ENCODE measurements around the gene TXNRD1. TPM values are rescaled to one million over a fixed set of nuclear protein-coding genes. Genes with fewer than 3 reads are reported as not detected.
A peak's percentile ranks its signal among the peaks of the same experiment; 100 is the strongest.
"Not testable (repeated sequence)": the region's sequence is repeated elsewhere in the genome, so short reads cannot be mapped to it uniquely, and the experiment has no call there.

Gene TXNRD1
- polyA plus RNA-seq, 4 donors = 29.3 to 64.2 (median 49.2) TPM

GRCh38 chr12:104294158-104294859 lies 78.7 kb downstream of the TXNRD1 start:
- not testable (repeated sequence) for FAIRE-seq; H3K9me3 ChIP-seq (ENCODE audit: control insufficient read depth in 2 of 2, insufficient read depth in 1 of 2, low read depth in 1 of 2, low read length in 1 of 2); H3K27me3 ChIP-seq (ENCODE audit: control insufficient read depth in 3 of 3, insufficient read depth in 3 of 3, low read length in 3 of 3); H3K4me1 ChIP-seq (ENCODE audit: control insufficient read depth in 3 of 3, insufficient read depth in 2 of 3, low read depth in 1 of 3, low read length in 2 of 3); H3K4me3 ChIP-seq (ENCODE audit: low read depth in 1 of 3, low read length in 3 of 3); H3K27ac ChIP-seq (ENCODE audit: low read depth in 1 of 3, low read length in 2 of 3)
- H3K36me3 ChIP-seq (ENCODE audit: control insufficient read depth in 3 of 3, insufficient read depth in 2 of 3, low read depth in 1 of 3, low read length in 3 of 3) = peaks cover 9 to 18% (median 16%) of the 10 kb centered on the region in 3 donors
- 76 to 93% (median 81%) methylated on average over 11 to 16 of the region's 17 CpGs for WGBS, 3 donors
- DNase-seq = peak; percentile 21 to 35

DNA sequence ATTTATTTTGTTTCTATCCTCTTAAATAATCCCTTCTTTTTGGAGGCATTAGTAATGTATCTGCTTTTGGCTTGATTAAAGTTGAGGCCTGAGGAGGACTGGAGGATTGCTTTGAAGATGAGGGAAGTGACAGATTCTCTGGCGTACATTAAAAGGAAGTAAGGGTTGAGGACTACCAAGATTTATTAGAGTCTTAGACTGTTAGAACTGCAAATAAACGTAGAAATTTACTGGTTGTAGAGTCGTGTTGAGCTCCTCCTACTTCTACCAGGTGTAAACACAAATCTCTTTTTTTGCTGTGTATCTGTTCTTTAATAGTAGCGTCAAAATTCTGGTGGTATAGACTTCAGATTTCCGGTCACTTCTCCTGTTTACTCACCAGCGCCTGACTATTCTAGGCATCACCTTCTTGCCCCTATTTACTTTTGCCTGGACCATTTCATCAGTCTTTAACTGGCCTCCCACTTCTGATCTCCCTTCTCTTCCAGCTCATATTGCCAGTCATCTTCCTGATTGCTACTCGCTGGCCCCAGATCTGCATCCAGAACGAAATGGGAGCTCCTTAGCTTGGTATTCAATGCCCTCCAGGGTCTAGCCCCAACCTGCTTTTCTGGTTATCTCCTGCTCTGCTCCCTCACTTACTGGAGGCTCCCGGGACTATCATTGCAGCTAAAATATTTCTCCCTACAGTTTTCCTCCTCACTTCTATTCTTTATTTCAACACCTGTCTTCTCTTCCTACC lies 79.5 kb downstream of the TXNRD1 start:
- H3K4me1 ChIP-seq (ENCODE audit: control insufficient read depth in 3 of 3, insufficient read depth in 2 of 3, low read depth in 1 of 3, low read length in 2 of 3) = peaks cover 0 to 4% (median 2%) of the 10 kb centered on the region in 3 donors
- no peaks in the 10 kb centered on the region for H3K27me3 ChIP-seq (ENCODE audit: control insufficient read depth in 3 of 3, insufficient read depth in 3 of 3, low read length in 3 of 3)
- DNase-seq (no peak), FAIRE-seq (no peak)
- 74 to 80% (median 78%) methylated on average over 9 of the region's 9 CpGs for WGBS, 3 donors
- H3K9me3 ChIP-seq (ENCODE audit: control insufficient read depth in 2 of 2, insufficient read depth in 1 of 2, low read depth in 1 of 2, low read length in 1 of 2) = no peaks in the 10 kb centered on the region
- no peak overlapping the region for H3K27ac ChIP-seq (ENCODE audit: low read depth in 1 of 3, low read length in 2 of 3)
- H3K4me3 ChIP-seq (ENCODE audit: low read depth in 1 of 3, low read length in 3 of 3) = no peak overlapping the region
- H3K36me3 ChIP-seq (ENCODE audit: control insufficient read depth in 3 of 3, insufficient read depth in 2 of 3, low read depth in 1 of 3, low read length in 3 of 3) = peaks cover 9 to 18% (median 16%) of the 10 kb centered on the region in 3 donors

- no peaks in the 10 kb centered on the region for H3K27me3 ChIP-seq (ENCODE audit: control insufficient read depth in 3 of 3, insufficient read depth in 3 of 3, low read length in 3 of 3)
- WGBS, 3 donors = 84 to 96% (median 87%) methylated on average over 1 of the region's 1 CpG
- no peak overlapping the region for H3K27ac ChIP-seq (ENCODE audit: low read depth in 1 of 3, low read length in 2 of 3)
- H3K4me1 ChIP-seq (ENCODE audit: control insufficient read depth in 3 of 3, insufficient read depth in 2 of 3, low read depth in 1 of 3, low read length in 2 of 3) = peaks cover 0 to 4% (median 0%) of the 10 kb centered on the region in 3 donors
- H3K36me3 ChIP-seq (ENCODE audit: control insufficient read depth in 3 of 3, insufficient read depth in 2 of 3, low read depth in 1 of 3, low read length in 3 of 3) = peaks cover 9 to 16% (median 16%) of the 10 kb centered on the region in 3 donors
- FAIRE-seq (no peak), DNase-seq (no peak)
- H3K9me3 ChIP-seq (ENCODE audit: control insufficient read depth in 2 of 2, insufficient read depth in 1 of 2, low read depth in 1 of 2, low read length in 1 of 2) = no peaks in the 10 kb centered on the region
- no peak overlapping the region for H3K4me3 ChIP-seq (ENCODE audit: low read depth in 1 of 3, low read length in 3 of 3)
Observed at GRCh38 chr12:104295954-104296353, 80.4 kb downstream of the TXNRD1 start.

- peaks cover 9 to 16% (median 13%) of the 10 kb centered on the region in 3 donors for H3K36me3 ChIP-seq (ENCODE audit: control insufficient read depth in 3 of 3, insufficient read depth in 2 of 3, low read depth in 1 of 3, low read length in 3 of 3)
- 30 to 76% (median 40%) methylated on average over 4 of the region's 4 CpGs for WGBS, 3 donors
Observed at GRCh38 chr12:104296718-104297117, 81.1 kb downstream of the TXNRD1 start.

GRCh38 chr12:104297477-104298113 lies 82.0 kb downstream of the TXNRD1 start:
- Histone ChIP-seq H3K27me3 (ENCODE audit: control insufficient read depth in 3 of 3, insufficient read depth in 3 of 3, low read length in 3 of 3) (no peaks in the 10 kb centered on the region), H3K36me3 (ENCODE audit: control insufficient read depth in 3 of 3, insufficient read depth in 2 of 3, low read depth in 1 of 3, low read length in 3 of 3) (peaks cover 9 to 14% (median 9%) of the 10 kb centered on the region in 3 donors), H3K4me3 (ENCODE audit: low read depth in 1 of 3, low read length in 3 of 3) (no peak overlapping the region), H3K9me3 (ENCODE audit: control insufficient read depth in 2 of 2, insufficient read depth in 1 of 2, low read depth in 1 of 2, low read length in 1 of 2) (no peaks in the 10 kb centered on the region), H3K27ac (ENCODE audit: low read depth in 1 of 3, low read length in 2 of 3) (peak overlapping the region in 1 of 3 donors; percentile 11), H3K4me1 (ENCODE audit: control insufficient read depth in 3 of 3, insufficient read depth in 2 of 3, low read depth in 1 of 3, low read length in 2 of 3) (peaks cover under 1 to 4% (median 1%) of the 10 kb centered on the region in 3 donors)
- DNase-seq (peak in 1 of 2 donors; percentile 27), FAIRE-seq (no peak)
- 80 to 89% (median 84%) methylated on average over 10 of the region's 10 CpGs for WGBS, 3 donors

More at GRCh38 chr12:104296718-104297117, 81.1 kb downstream of the TXNRD1 start:
- peaks cover 0 to 4% (median 0%) of the 10 kb centered on the region in 3 donors for H3K4me1 ChIP-seq (ENCODE audit: control insufficient read depth in 3 of 3, insufficient read depth in 2 of 3, low read depth in 1 of 3, low read length in 2 of 3)
- H3K27me3 ChIP-seq (ENCODE audit: control insufficient read depth in 3 of 3, insufficient read depth in 3 of 3, low read length in 3 of 3) = no peaks in the 10 kb centered on the region
- no peak overlapping the region for H3K4me3 ChIP-seq (ENCODE audit: low read depth in 1 of 3, low read length in 3 of 3)
- DNase-seq (peak in 1 of 2 donors; percentile 64), FAIRE-seq (no peak)
- H3K9me3 ChIP-seq (ENCODE audit: control insufficient read depth in 2 of 2, insufficient read depth in 1 of 2, low read depth in 1 of 2, low read length in 1 of 2) = no peaks in the 10 kb centered on the region
- H3K27ac ChIP-seq (ENCODE audit: low read depth in 1 of 3, low read length in 2 of 3) = no peak overlapping the region

DNA sequence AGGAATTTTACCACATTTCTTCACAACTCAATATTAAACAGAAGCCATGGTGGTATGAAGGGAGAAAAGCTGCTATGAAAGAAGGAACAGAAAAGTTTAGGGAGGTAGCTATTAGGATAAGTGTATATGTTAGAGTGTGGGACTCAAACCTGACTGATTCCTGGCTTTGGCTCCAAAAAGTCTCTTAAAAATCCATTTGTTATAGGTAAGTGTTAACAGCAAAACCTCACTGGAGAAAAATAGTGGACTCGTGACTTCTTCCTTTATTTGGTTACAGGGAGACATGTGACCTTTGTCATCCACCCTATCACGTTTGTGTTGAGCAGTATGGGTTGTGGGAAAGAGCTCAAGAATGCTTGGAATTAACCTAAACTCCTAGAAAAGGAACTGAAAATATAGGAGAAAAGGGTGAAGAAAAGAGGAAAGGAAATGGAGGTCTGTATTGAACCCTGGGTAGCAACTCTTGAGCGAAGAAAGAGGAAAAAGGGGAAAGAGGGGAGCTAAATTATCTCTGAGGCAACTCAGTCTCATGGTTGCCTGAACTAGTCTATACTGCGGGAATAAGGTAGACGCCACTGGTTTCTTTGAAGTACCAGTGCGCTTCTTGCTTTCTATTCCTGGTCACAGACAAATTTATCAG lies 84.4 kb downstream of the TXNRD1 start:
- peaks cover 2 to 8% (median 6%) of the 10 kb centered on the region in 3 donors for H3K36me3 ChIP-seq (ENCODE audit: control insufficient read depth in 3 of 3, insufficient read depth in 2 of 3, low read depth in 1 of 3, low read length in 3 of 3)
- 70 to 73% (median 73%) methylated on average over 6 of the region's 6 CpGs for WGBS, 3 donors

DNA sequence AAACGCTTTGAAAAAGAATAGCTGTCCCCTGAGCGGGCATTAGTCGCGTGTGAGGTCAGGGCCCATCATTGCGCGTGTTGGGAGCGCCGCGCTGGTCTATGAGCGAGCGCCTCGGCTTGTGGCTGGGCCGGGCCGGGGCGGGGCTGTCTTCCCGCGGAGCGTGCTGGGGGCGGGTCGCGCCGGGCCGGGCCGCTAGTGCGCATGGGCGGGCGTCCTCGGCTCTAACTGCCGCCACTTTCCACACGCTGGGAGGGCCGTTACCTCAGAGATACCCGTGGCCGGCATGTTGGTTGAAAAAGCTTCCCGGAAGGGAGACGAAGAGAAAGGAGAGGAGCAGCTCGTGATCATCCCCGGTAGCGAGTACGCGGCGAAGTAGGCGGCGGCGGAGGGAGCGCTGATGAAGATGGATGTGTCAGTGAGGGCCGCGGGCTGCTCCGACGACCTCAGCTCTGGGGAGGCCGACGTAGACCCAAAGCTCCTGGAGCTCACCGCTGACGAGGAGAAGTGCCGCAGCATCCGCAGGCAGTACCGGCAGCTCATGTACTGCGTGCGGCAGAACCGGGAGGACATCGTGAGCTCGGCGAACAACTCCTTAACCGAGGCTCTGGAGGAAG lies 88.1 kb downstream of the TXNRD1 start, which contains the start of gene EID3:
Gene EID3, plus strand, starts transcription at position 202 of the 614 bp plus-strand sequence. Its CDS starts 196 bp downstream, at position 398.
- Histone ChIP-seq H3K4me3 (ENCODE audit: low read depth in 1 of 3, low read length in 3 of 3) (peak within 1 kb of the TSS; percentile 17 to 61 (median 50)), H3K36me3 (ENCODE audit: control insufficient read depth in 3 of 3, insufficient read depth in 2 of 3, low read depth in 1 of 3, low read length in 3 of 3) (peaks cover 0 to 3% (median 0%) of the 10 kb centered on the region in 3 donors), H3K4me1 (ENCODE audit: control insufficient read depth in 3 of 3, insufficient read depth in 2 of 3, low read depth in 1 of 3, low read length in 2 of 3) (peaks cover 0 to 12% (median 11%) of the 10 kb centered on the region in 3 donors), H3K9me3 (ENCODE audit: control insufficient read depth in 2 of 2, insufficient read depth in 1 of 2, low read depth in 1 of 2, low read length in 1 of 2) (no peaks in the 10 kb centered on the region), H3K27ac (ENCODE audit: low read depth in 1 of 3, low read length in 2 of 3) (peak within 1 kb of the TSS; percentile 59 to 88 (median 85)), H3K27me3 (ENCODE audit: control insufficient read depth in 3 of 3, insufficient read depth in 3 of 3, low read length in 3 of 3) (no peaks in the 10 kb centered on the region)
- DNase-seq = peak; percentile 83 to 93
- no peak for FAIRE-seq
- 6 to 16% (median 11%) methylated on average over 62 to 63 of the region's 63 CpGs for WGBS, 3 donors

More for the DNA sequence above, 84.4 kb downstream of the TXNRD1 start:
- peaks cover 4 to 12% (median 11%) of the 10 kb centered on the region in 3 donors for H3K4me1 ChIP-seq (ENCODE audit: control insufficient read depth in 3 of 3, insufficient read depth in 2 of 3, low read depth in 1 of 3, low read length in 2 of 3)
- H3K27me3 ChIP-seq (ENCODE audit: control insufficient read depth in 3 of 3, insufficient read depth in 3 of 3, low read length in 3 of 3) = no peaks in the 10 kb centered on the region
- FAIRE-seq (no peak), DNase-seq (peak; percentile 28 to 36)
- no peaks in the 10 kb centered on the region for H3K9me3 ChIP-seq (ENCODE audit: control insufficient read depth in 2 of 2, insufficient read depth in 1 of 2, low read depth in 1 of 2, low read length in 1 of 2)
- H3K4me3 ChIP-seq (ENCODE audit: low read depth in 1 of 3, low read length in 3 of 3) = no peak overlapping the region
- peak overlapping the region in 2 of 3 donors; percentile 18 to 30 for H3K27ac ChIP-seq (ENCODE audit: low read depth in 1 of 3, low read length in 2 of 3)
